Testis (tissue), 3 donors: ENCODE data around the gene NELFCD. TPM values are rescaled to one million over a fixed set of nuclear protein-coding genes. Genes with fewer than 3 reads are reported as not detected.

ENCODE experiments used
- DNase-seq: peaks from one replicate; pipeline ENCODE4 v3.0.0-alpha.2; 2019
- H3K27ac ChIP-seq, 2 donors: fragments of 200-600 bp; sonication (generic); one replicate each; pipeline ENCODE4 v1.5.1; 2019
- H3K27me3 ChIP-seq: fragments of 200-600 bp; sonication (generic); one replicate; pipeline ENCODE4 v1.5.1; 2019
- H3K36me3 ChIP-seq: fragments of 200-600 bp; sonication (generic); one replicate; pipeline ENCODE4 v1.5.1; 2017; ENCODE audit warnings: low read depth; ENCODE audit errors: missing control alignments
- H3K4me1 ChIP-seq: fragments of 200-600 bp; sonication (generic); one replicate; pipeline ENCODE4 v1.5.1; 2019
- H3K4me3 ChIP-seq, 2 donors: fragments of 200-600 bp; sonication (generic); one replicate each; pipeline ENCODE4 v1.5.1; 2017 to 2019
- H3K9me3 ChIP-seq: fragments of 200-600 bp; sonication (generic); one replicate; pipeline ENCODE4 v1.5.1; 2017
- POLR2A ChIP-seq: fragments of 450-650 bp; IDR thresholded peaks from one replicate; pipeline ENCODE4 v1.6.1; 2017; ENCODE audit warnings: antibody characterized with exemption, mild to moderate bottlenecking, moderate library complexity
- WGBS, 2 donors: methylation state at CpG; one replicate each; pipeline ENCODE4 v1.1.5; 2018; 5-methylcytosine and 5-hydroxymethylcytosine counted together
- intact Hi-C: fragments of 100-400 bp; cut with DNase I; formaldehyde crosslinking; loops from one replicate; pipeline ENCODE4 v1.15.1; 2023; ENCODE audit warnings: low total_unique reads
- polyA plus RNA-seq: library from polyadenylated mRNA; stranded (reverse); fragments of 350-450 nt; fragmentation: Illumina TruSeq; extraction: RNeasy Lipid Tissue Mini Kit (QIAGEN cat#74804); gene quantifications from one replicate; pipeline ENCODE4 v1.2.3, GENCODE V29; 2014; ENCODE audit warnings: low read depth, low replicate concordance; ENCODE audit not compliant: insufficient read depth
- total RNA-seq, 2 donors: library from RNA; depleted of rRNA; stranded (reverse); fragments of >200 nt; gene quantifications; one replicate each; pipeline ENCODE4 v1.2.3, GENCODE V29; 2016
- TF ChIP-seq, protein P1 (sequence below), 3 experiments: fragments of 450-650 bp in 2 of 3; fragments of 200-600 bp in 1 of 3; sonication (generic) in 1 of 3; IDR thresholded peaks; one replicate each; pipeline ENCODE4 v1.5.1; 2016 to 2019; ENCODE audit warnings: antibody characterized with exemption in 3 of 3, mild to moderate bottlenecking in 2 of 3, moderate library complexity in 1 of 3

NELFCD gene
- total and polyA plus RNA-seq, 3 donors from 2014 or later, result 103 to 123 (median 105) TPM

- peak; percentile 14 for DNase-seq
- Histone ChIP-seq H3K9me3 (no peaks in the 10 kb centered on the region), H3K27me3 (no peaks in the 10 kb centered on the region), H3K27ac (peak overlapping the region; percentile 31 to 62), H3K4me1 (peaks cover 21% of the 10 kb centered on the region), H3K36me3 (no peaks in the 10 kb centered on the region), H3K4me3 (no peak overlapping the region)
- TF ChIP-seq POLR2A, result no peak
- TF ChIP-seq, protein P1, sequence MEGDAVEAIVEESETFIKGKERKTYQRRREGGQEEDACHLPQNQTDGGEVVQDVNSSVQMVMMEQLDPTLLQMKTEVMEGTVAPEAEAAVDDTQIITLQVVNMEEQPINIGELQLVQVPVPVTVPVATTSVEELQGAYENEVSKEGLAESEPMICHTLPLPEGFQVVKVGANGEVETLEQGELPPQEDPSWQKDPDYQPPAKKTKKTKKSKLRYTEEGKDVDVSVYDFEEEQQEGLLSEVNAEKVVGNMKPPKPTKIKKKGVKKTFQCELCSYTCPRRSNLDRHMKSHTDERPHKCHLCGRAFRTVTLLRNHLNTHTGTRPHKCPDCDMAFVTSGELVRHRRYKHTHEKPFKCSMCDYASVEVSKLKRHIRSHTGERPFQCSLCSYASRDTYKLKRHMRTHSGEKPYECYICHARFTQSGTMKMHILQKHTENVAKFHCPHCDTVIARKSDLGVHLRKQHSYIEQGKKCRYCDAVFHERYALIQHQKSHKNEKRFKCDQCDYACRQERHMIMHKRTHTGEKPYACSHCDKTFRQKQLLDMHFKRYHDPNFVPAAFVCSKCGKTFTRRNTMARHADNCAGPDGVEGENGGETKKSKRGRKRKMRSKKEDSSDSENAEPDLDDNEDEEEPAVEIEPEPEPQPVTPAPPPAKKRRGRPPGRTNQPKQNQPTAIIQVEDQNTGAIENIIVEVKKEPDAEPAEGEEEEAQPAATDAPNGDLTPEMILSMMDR (IDR thresholded peaks at IDR 0.05), result no peak
- 85 to 91% methylated on average over 13 to 16 of the region's 16 CpGs for WGBS, 2 donors
- intact Hi-C loops, result no loop called here
Measured at GRCh38 chr20:59015812-59016711, 35.0 kb downstream of the NELFCD start.

DNA sequence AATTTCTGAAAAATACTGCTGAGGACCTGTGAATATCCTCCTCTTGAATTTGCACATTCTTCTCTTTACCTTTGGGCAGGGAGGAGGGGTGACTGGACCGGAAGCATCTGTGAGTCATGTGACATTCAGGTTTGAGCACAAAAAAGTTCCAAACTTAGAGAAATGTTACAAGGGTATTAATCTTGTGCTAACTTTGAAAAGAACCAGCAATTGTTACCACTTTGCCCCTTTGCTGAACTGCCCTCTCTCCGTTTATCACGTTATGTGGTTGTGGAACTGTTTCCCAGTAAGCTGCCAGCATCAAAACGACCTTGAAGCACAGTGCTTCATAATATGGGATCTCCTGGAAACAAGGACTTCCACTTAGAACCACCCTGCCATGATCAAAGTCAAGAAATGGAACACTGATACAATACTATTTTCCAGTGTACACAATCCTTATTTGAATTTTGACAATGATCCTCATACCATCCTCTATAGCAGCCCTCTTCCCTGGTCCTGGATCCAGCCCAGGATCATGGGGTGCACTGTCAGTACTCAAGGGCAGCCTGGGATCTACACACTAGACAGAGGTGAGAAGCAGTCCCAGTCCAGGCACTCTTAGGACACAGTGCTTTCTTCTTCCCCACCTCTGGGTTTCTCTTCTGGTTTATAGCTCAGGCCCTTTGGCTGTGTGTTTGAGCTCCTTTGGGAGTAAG, 35.9 kb downstream of the NELFCD start:
- no peak for TF ChIP-seq POLR2A
- TF ChIP-seq, protein P1 (IDR thresholded peaks at IDR 0.05), result no peak
- peak; percentile 65 for DNase-seq
- Histone ChIP-seq H3K9me3 (no peaks in the 10 kb centered on the region), H3K27ac (peak overlapping the region; percentile 62 to 69), H3K4me1 (peaks cover 21% of the 10 kb centered on the region), H3K4me3 (no peak overlapping the region), H3K36me3 (no peaks in the 10 kb centered on the region), H3K27me3 (no peaks in the 10 kb centered on the region)
- 21 to 26% methylated on average over 4 of the region's 4 CpGs for WGBS, 2 donors
- intact Hi-C loops, result no loop called here

- intact Hi-C loops, result no loop called here
- DNase-seq, result peak; percentile 10
- Histone ChIP-seq H3K9me3 (no peaks in the 10 kb centered on the region), H3K36me3 (no peaks in the 10 kb centered on the region), H3K27me3 (no peaks in the 10 kb centered on the region), H3K4me1 (peaks cover 21% of the 10 kb centered on the region), H3K27ac (peak overlapping the region; percentile 62 to 69), H3K4me3 (no peak overlapping the region)
- TF ChIP-seq, protein P1 (IDR thresholded peaks at IDR 0.05), result no peak
- TF ChIP-seq POLR2A, result no peak
- 78 to 83% methylated on average over 9 to 16 of the region's 16 CpGs for WGBS, 2 donors
Measured at GRCh38 chr20:59017493-59018231, 36.6 kb downstream of the NELFCD start.

DNA sequence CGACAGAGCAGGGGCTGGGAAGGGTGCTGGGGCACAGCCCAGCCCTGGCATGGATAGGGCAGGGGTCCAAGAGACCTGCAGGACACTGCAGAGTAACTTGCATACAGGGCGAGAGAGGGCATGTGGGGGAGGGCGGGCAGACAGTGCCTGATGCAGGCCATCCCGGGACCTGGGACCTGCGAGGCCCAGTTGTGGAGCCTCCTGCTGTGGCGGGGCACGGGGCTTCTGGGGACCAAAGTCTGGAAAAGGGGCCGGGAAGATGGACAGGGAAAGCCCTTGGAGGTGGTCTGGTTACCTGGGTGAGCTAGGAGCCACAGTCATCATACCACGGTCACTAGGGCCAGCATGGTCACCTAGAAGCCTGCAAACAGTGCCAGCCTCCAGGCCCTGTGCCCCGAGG, 37.8 kb downstream of the NELFCD start:
- intact Hi-C loops, result no loop called here
- Histone ChIP-seq H3K27ac (no peak overlapping the region), H3K27me3 (no peaks in the 10 kb centered on the region), H3K4me3 (no peak overlapping the region), H3K9me3 (no peaks in the 10 kb centered on the region), H3K36me3 (no peaks in the 10 kb centered on the region), H3K4me1 (peaks cover 21% of the 10 kb centered on the region)
- 90 to 93% methylated on average over 10 of the region's 10 CpGs for WGBS, 2 donors
- DNase-seq, result peak; percentile 9
- no peak for TF ChIP-seq POLR2A
- TF ChIP-seq, protein P1 (IDR thresholded peaks at IDR 0.05), result no peak
